ENCODE results near the gene PTCRA. TPM values are rescaled to one million over a fixed set of nuclear protein-coding genes. Genes with fewer than 3 reads are reported as not detected.

Gene PTCRA
- total and polyA plus RNA-seq, 4 donors, result 0.37 to 5.5 (median 4.0) TPM

GRCh38 chr6:42974919-42975505 is 59.2 kb downstream of the PTCRA start:
- Histone ChIP-seq H3K9me3 (ENCODE audit: control insufficient read depth in 4 of 4, insufficient read depth in 3 of 4, low read length in 3 of 4) (no peaks in the 10 kb centered on the region), H3K9ac (ENCODE audit: insufficient read depth in 1 of 2, low read length in 2 of 2) (no peak overlapping the region), H3K27ac (ENCODE audit: low read depth in 1 of 2, low read length in 1 of 2) (no peak overlapping the region), H3K4me1 (ENCODE audit: control insufficient read depth in 5 of 5, insufficient read depth in 5 of 5, low read length in 5 of 5) (peaks cover 6 to 17% (median 10%) of the 10 kb centered on the region in 5 donors), H3K4me3 (no peak overlapping the region), H3K36me3 (ENCODE audit: control insufficient read depth in 4 of 4, insufficient read depth in 4 of 4, low read length in 4 of 4) (peaks cover 0 to 5% (median 2%) of the 10 kb centered on the region in 4 donors), H3K27me3 (ENCODE audit: control insufficient read depth in 3 of 3, insufficient read depth in 3 of 3, low read length in 2 of 3) (no peaks in the 10 kb centered on the region)
- ATAC-seq (ENCODE audit: insufficient read depth, low FRiP score), result no peak
- TF ChIP-seq, protein P1, sequence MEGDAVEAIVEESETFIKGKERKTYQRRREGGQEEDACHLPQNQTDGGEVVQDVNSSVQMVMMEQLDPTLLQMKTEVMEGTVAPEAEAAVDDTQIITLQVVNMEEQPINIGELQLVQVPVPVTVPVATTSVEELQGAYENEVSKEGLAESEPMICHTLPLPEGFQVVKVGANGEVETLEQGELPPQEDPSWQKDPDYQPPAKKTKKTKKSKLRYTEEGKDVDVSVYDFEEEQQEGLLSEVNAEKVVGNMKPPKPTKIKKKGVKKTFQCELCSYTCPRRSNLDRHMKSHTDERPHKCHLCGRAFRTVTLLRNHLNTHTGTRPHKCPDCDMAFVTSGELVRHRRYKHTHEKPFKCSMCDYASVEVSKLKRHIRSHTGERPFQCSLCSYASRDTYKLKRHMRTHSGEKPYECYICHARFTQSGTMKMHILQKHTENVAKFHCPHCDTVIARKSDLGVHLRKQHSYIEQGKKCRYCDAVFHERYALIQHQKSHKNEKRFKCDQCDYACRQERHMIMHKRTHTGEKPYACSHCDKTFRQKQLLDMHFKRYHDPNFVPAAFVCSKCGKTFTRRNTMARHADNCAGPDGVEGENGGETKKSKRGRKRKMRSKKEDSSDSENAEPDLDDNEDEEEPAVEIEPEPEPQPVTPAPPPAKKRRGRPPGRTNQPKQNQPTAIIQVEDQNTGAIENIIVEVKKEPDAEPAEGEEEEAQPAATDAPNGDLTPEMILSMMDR (IDR thresholded peaks at IDR 0.05; ENCODE audit: control extremely low read depth, extremely low read depth), result no peak
- no peak for DNase-seq
- WGBS, 2 donors, result 86 to 92% methylated on average over 5 of the region's 5 CpGs

Other genes with a start within 250 kb of the PTCRA start
- gene PRPH2, start 193.5 kb upstream of the PTCRA start, total RNA-seq, result 1 to 10 TPM; 1.7 to 2.6 TPM
- gene PRPH2, start 193.5 kb upstream of the PTCRA start, polyA plus RNA-seq, result under 1 TPM; 0.31 to 0.62 TPM
- gene TBCC, start 169.9 kb upstream of the PTCRA start, total RNA-seq, result 10 to 100 TPM; 22.1 to 22.2 TPM
- 10 to 100 TPM; 21.6 to 38.0 TPM for gene TBCC, start 169.9 kb upstream of the PTCRA start, polyA plus RNA-seq
- gene BICRAL, start 134.0 kb upstream of the PTCRA start, total RNA-seq, result 10 to 100 TPM; 14.6 to 18.6 TPM
- gene BICRAL, start 134.0 kb upstream of the PTCRA start, polyA plus RNA-seq, result 1 to 10 TPM; 2.8 to 6.8 TPM
- gene RPL7L1, start 36.4 kb upstream of the PTCRA start, total RNA-seq, result 10 to 100 TPM; 66.1 to 98.7 TPM
- gene RPL7L1, start 36.4 kb upstream of the PTCRA start, polyA plus RNA-seq, result 10 to 100 TPM; 39.3 to 57.6 TPM
- gene CNPY3, start 13.4 kb downstream of the PTCRA start, total RNA-seq, result 10 to 100 TPM; 36.0 to 63.4 TPM
- gene CNPY3, start 13.4 kb downstream of the PTCRA start, polyA plus RNA-seq, result 10 to 100 TPM; 48.9 to 90.5 TPM
- 1 to 10 TPM; 1.0 to 3.0 TPM for gene GNMT, start 44.7 kb downstream of the PTCRA start, total RNA-seq
- 1 to 10 TPM; 1.3 to 4.5 TPM for gene GNMT, start 44.7 kb downstream of the PTCRA start, polyA plus RNA-seq
- 10 to 100 TPM; 17.9 to 22.9 TPM for gene PEX6, start 63.1 kb downstream of the PTCRA start, total RNA-seq
- 1 to 10 TPM; 8.8 to 9.6 TPM for gene PEX6, start 63.1 kb downstream of the PTCRA start, polyA plus RNA-seq
- gene PPP2R5D, start 68.5 kb downstream of the PTCRA start, total RNA-seq, result 10 to 100 TPM; 24.1 to 26.8 TPM
- 10 to 100 TPM; 19.0 to 19.8 TPM for gene PPP2R5D, start 68.5 kb downstream of the PTCRA start, polyA plus RNA-seq
- 10 to 100 TPM; 32.5 to 47.2 TPM for gene MEA1, start 97.9 kb downstream of the PTCRA start, total RNA-seq
- 100 to 1,000 TPM in 1 of 2 donors, 10 to 100 TPM in 1; 63.2 to 113 TPM for gene MEA1, start 97.9 kb downstream of the PTCRA start, polyA plus RNA-seq
- 10 to 100 TPM; 46.3 to 56.4 TPM for gene KLHDC3, start 98.2 kb downstream of the PTCRA start, total RNA-seq
- gene KLHDC3, start 98.2 kb downstream of the PTCRA start, polyA plus RNA-seq, result 10 to 100 TPM; 52.7 to 74.4 TPM
- 10 to 100 TPM; 31.1 to 49.9 TPM for gene RRP36, start 105.6 kb downstream of the PTCRA start, total RNA-seq
- 10 to 100 TPM; 30.5 to 44.3 TPM for gene RRP36, start 105.6 kb downstream of the PTCRA start, polyA plus RNA-seq
- 10 to 100 TPM; 21.4 to 23.6 TPM for gene CUL7, start 137.8 kb downstream of the PTCRA start, total RNA-seq
- 1 to 10 TPM; 8.2 to 8.9 TPM for gene CUL7, start 137.8 kb downstream of the PTCRA start, polyA plus RNA-seq
- 10 to 100 TPM; 11.5 to 44.5 TPM for gene MRPL2, start 143.4 kb downstream of the PTCRA start, total RNA-seq
- gene MRPL2, start 143.4 kb downstream of the PTCRA start, polyA plus RNA-seq, result 10 to 100 TPM; 47.8 to 84.0 TPM
- 10 to 100 TPM; 29.8 to 36.0 TPM for gene KLC4, start 143.6 kb downstream of the PTCRA start, total RNA-seq
- gene KLC4, start 143.6 kb downstream of the PTCRA start, polyA plus RNA-seq, result 10 to 100 TPM; 16.1 to 23.1 TPM
- gene PTK7, start 160.3 kb downstream of the PTCRA start, total RNA-seq, result 100 to 1,000 TPM in 1 of 2 donors, 10 to 100 TPM in 1; 90.8 to 173 TPM
- gene PTK7, start 160.3 kb downstream of the PTCRA start, polyA plus RNA-seq, result 10 to 100 TPM; 37.4 to 77.6 TPM